HG03442 (cell line): ENCODE results near the gene GNB2.
"Not testable (repeated sequence)": the region's sequence is repeated elsewhere in the genome, so short reads cannot be mapped to it uniquely, and the experiment has no call there.

Experiments used
- ATAC-seq: cut with Tn5 transposase; IDR thresholded peaks from one replicate; pipeline ENCODE4 v1.9.1; 2021; ENCODE audit warnings: mild to moderate bottlenecking, moderate library complexity; ENCODE audit not compliant: unreplicated experiment

GNB2 gene

DNA sequence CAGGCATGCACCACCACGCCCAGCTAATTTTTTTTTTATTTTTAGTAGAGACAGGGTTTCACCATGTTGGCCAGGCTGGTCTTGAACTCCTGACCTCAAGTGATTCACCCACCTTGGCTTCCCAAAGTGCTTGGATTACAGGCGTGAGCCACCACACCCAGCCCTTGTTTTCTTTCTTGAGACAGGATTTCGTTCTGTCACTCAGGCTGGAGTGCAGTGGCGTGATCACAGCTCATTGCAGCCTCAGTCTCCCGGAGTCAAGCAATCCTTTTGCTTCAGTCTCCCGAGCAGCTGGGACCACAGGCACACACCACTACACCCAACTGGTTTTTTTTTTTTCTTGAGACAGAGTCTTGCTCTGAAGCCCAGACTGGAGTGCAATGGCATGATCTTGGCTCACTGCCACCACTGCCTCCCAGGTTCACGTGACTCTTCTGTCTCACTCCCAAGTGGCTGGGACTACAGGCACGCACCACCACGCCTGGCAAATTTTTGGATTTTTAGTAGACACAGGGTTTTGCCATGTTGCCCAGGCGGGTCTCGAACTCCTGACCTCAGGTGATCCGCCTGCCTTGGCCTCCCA is 11.3 kb upstream of the GNB2 start:
- ATAC-seq, result not testable (repeated sequence)

DNA sequence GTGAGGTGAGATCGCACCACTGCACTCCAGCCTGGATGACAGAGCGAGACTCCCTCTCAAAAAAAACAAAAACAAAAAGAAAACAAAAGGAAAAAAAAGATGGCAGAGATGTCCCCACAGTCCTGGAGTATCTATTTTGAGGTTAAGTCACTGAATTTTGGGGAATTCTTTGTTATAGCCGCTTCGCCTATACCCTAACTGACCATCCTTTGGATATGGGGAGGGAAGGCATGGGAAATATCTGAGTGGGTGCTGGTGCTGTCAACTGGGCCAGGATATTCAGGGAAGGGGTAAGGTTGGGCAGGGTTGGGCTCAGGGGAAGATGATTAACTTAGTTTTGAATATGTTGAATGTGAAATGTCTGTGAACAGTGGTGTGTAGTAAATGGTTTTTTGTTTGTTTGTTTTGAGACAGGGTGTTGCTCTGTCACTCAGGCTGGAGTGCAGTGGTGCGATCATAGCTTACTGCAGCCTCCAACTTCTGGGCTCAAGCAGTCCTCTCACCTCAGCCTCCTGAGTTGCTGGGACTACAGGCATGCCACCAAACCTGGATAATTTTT is 8.3 kb upstream of the GNB2 start:
- no peak for ATAC-seq

DNA sequence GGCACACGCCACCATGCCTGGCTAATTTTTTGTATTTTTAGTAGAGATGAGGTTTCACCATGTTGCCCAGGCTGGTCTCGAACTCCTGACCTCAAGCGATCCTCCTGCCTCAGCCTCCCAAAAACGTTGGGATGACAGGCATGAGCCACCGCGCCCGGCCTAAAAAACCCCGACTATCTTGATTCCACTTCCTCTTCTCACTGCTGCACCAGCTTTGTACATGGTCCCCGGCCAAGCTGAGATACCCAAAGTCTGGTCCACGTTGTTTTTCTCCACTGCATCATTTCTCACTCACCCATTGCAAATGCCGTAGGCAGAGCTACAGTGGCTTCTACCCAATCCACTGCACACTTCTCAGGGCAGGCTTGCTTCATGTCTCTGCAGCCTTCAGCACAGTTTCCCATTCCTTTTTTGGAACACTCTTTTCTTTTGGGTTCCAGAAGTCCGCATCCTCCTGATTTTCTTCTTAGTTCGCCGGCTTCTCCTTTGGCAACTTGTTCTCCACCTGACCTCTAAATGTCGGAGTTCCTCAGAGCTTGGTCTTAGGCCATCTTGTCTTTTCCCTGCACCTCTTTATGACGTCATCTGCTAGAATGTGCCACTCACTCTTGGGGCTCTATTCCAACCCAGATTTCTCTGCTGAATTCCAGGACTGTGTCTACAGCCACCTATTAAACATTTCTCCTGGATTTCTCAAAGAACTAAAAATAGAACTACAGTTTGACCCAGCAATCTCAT is 6.0 kb upstream of the GNB2 start:
- ATAC-seq, result no peak

DNA sequence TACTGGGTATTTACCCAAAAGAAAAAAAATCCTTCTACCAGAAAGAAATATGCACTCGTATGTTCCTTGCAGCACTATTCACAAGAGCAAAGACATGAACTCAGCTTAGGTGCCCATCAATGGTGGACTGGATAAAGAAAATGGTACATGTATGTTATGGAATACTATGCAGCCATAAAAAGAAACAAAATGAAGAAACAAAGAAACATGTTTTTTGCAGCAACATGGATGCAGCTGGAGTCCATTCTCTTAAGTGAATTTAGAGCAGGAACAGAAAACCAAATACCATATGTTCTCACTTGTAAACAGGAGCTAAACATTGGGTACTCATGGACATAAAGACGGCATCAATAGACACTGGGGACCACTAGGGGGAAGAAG is 5.5 kb upstream of the GNB2 start:
- no peak for ATAC-seq

DNA sequence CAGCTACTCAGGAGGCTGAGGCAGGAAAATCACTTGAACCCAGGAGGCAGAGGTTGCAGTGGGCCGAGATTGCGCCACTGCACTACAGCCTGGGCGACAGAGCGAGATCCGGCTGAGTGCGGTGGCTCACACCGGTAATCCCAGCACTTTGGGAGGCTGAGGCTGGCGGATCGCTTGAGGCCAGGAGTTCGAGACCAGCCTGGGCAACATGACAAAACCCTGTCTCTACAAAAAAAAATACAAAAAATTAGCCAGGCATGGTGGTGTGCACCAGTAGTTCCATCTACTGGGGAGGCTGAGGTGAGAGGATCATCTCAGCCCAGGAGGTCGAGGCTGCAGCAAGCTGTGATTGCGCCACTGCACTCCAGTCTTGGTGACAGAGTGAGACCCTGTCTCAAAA is 4.4 kb upstream of the GNB2 start:
- ATAC-seq, result not testable (repeated sequence)

DNA sequence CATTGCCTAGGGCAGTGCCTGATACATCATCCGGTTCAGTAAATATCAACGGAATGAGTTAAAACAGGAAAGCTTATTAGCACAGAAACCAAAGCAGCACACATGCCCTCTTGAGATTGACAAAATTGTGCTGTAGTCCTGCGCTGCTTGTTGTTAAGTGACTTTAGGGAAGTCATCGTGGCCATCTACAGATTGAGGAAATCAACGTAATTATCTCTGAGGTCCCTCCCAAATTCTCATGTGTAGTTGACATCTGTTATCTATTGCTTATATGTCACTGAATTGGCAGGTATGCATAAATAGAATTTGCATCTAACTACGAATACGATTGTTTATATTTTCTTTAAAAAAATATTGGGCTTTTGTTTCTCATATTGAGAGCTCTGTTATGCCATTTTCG is 3.5 kb upstream of the GNB2 start:
- no peak for ATAC-seq

DNA sequence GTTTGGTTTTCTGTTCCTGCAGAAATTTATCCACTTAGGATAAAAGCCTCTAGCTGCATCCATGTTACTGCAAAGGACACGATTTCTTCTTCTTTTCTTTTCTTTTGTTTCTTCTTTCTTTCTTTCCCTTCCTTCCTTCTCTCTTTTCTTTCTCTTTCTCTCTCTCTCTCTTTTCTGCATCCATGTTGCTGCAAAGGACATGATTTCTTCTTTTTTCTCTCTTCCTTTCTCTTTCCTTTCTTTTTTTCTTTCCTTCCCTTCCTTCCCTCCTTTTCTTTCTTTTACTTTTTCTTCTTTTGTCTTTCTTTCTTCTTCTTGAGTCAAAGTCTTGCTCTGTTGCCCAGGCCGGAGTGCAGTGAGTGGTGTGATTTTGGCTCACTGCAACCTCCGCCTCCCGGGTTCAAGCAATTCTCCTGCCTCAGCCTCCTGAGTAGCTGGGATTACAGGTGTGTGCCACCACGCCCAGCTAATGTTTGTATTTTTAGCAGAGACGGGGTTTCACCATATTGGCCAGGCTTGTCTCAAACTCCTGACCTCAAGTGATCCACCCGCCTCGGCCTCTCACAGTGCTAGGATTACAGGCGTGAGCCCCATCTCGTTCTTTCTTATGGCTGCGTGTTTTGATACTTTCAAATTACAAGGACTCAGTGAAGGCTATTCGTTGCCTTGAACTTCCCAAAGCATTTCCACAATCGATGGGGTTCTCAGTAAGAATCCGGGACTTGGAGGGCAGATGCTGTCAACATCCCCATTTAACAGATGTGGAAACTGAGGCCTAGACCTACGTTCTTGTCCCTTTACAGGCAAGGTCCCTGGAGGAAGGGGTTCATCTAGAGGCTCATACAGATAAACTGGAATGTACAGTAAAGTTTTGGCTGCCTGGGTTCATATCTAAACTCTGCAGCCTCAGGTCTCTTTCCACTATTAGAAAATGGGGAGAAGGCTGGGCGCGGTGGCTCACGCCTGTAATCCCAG is 1.9 kb upstream of the GNB2 start:
- no peak for ATAC-seq

DNA sequence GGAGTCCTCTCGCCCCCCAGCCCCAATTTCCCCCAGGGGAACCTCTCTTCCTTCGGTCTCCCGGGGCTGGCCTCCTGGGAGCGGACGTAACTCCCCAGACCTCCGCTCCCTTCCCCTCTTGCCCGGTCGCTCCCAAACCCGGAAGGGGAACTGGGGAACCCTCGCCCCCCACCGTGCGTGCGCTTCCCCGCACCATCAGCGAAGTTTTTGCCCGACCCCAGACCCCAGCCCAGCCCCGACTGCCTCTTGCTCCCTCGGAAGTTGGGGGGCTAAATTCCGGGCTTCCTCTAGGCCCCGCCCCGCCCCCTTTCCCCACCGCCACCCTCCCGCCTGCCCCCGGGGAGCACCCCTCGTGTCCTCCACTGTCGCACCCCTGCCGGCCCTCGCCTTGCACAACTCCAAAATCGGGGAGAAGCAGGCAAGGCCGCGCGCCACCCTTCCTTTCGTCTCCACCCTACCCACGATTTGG is 436 bp downstream of the GNB2 start:
- peak; percentile 2 for ATAC-seq

DNA sequence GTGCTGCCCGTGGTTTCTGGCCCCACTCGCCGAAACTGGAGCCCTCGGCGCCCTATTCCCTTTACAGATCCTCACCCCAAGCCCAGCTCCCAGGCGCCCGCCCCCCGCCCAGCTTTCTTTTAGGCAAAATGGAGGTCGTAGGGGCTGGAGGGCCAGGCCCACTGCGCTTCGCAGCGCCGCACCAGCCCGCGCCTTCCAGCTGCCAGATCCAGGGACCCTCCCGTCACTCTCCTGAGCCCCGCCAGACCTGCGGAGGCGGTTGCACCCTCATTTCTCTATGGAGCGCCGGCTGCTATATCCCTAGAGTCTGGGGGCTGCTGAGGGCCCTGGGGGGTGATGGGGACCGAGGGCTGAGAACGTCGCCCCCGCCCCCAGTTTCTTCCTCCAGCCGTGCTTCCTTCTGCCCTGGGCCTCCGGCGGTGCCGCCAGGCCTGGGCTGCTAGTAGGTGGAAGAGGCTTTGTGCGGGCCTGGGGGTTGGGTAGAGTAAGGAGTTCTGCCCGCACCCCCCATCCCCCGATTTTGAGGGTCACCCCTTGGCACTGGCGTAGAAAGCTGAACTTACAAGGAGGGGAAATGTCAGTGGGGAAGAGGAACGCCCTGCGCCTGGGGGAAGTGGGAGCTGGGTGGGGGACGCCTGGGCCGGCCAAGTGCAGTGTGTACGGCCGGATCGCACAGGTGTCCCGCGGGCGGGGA is 1.0 kb downstream of the GNB2 start:
- no peak for ATAC-seq

DNA sequence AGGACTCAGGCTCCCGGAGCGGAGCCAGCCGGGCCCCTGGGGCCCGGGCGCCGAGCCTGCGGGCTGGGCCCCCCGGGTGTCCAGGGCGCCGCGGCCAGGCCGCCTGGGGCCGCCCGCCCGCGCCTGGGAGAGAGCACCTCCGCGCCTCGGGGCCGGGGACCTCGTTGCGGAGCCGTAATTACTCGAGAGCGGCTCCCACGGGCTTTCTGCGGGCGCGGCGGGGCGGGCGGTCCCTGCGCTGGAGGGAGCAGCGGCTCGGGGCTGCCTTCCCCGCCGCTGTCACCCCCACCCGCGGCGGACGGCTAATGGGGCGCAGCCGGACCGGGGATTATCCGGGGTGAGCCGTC is 1.5 kb downstream of the GNB2 start:
- ATAC-seq, result no peak

DNA sequence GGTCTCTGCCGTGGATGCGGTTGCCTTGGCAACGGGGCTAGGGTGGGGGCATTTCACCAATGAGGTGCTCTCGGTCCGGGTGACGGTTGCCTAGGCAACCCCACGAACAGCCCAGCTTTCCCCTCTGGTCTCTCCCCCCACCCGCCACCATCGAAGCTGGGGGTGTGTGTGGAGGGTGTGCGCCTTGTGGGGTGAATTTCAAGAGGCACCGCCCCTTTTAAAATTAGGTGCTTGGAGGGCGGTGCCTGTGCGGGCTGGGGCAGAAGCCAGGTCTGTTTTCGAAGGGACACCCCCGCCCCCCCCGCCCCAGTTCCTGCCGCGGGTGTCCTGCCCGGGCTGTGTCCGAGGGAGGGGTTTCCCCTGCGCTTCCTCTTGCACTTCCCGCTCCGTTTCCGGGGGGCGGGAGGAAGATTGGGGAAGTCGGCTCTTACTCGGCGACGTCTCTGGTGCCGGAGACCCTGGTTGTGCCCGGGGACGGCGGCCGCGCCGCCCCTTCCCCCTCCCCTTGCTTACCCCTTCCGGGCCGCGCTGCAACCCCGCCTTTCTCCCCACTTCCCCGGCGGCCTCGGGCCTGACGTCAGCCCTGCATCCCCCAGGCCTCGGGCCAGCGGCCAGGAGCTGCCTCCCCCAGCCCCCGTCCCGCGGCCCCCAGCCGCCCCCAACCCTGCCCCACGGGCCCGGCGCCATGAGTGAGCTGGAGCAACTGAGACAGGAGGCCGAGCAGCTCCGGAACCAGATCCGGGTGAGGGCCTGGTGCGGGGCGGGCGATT is 2.2 kb downstream of the GNB2 start:
- peak; percentile 29 for ATAC-seq

DNA sequence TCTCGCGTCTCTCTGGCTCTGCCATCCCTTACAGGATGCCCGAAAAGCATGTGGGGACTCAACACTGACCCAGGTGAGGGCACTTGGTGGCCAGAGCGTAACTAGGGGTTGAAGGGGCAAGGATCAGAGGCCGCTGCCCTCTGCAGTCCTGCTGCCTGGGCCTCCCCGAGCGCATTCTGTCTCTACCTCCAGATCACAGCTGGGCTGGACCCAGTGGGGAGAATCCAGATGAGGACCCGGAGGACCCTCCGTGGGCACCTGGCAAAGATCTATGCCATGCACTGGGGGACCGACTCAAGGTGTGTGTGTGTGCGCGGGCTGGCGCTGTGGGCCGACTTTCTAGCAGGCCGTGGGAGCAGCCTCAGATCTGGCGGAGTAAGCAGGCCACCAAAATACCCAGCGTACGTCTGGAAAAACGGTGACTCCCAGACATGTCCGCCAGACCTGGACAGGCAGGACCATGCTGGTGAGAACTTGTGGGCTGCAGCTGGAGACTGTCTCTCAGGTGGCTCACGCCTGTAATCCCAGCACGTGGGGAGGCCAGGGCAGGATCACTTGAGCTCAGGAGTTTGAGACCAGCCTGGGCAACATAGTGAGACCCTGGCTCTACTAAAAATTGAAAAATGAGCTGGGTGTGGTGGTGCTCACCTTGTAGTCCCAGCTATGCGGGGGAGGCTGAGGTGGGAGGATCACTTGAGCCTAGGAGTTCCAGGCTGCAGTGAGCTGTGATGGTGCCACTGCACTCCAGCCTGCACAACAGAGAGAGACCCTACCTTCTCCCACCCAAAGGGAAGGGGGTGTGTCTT is 3.2 kb downstream of the GNB2 start:
- no peak for ATAC-seq

DNA sequence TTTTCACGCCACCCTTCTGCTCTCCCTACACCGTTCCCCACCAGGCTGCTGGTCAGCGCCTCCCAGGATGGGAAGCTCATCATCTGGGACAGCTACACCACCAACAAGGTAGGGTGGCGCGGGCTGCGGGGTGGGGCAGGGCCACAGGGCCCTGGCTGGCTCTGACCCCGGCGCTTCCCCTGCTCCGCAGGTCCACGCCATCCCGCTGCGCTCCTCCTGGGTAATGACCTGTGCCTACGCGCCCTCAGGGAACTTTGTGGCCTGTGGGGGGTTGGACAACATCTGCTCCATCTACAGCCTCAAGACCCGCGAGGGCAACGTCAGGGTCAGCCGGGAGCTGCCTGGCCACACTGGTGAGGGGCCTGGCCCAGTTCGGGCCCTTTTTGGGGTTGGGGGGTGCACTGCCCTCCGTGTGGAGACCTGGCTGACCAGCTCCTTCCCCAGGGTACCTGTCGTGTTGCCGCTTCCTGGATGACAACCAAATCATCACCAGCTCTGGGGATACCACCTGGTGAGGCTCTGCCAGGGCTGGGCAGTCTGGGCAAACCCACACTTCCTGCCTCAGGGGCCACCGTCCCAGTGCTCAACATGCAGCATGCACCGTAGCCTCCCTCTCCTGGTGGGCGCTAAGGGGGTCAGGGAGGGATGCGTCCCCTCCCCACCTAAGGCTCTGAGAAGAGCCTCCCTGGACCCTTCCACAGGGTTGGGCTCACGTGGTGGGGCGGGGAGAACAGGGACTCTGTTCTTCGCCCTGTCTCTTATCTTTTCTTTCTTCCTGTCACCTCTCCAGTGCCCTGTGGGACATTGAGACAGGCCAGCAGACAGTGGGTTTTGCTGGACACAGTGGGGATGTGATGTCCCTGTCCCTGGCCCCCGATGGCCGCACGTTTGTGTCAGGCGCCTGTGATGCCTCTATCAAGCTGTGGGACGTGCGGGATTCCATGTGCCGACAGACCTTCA is 4.0 kb downstream of the GNB2 start:
- no peak for ATAC-seq

DNA sequence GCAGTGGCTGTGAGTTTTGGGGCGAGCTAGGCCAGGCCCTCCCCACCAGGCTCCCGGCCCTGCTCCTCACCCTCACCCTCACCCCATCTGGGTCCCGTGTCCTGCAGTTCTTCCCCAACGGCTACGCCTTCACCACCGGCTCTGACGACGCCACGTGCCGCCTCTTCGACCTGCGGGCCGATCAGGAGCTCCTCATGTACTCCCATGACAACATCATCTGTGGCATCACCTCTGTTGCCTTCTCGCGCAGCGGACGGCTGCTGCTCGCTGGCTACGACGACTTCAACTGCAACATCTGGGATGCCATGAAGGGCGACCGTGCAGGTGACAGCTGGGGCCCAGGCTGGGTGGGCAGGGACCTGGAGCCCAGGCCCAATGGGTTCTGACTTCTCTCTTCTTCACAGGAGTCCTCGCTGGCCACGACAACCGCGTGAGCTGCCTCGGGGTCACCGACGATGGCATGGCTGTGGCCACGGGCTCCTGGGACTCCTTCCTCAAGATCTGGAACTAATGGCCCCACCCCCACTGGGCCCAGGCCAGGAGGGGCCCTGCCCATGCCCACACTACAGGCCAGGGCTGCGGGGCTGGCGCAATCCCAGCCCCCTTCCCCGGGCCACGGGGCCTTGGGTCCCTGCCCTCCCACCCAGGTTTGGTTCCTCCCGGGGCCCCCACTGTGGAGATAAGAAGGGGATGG is 4.9 kb downstream of the GNB2 start:
- no peak for ATAC-seq

DNA sequence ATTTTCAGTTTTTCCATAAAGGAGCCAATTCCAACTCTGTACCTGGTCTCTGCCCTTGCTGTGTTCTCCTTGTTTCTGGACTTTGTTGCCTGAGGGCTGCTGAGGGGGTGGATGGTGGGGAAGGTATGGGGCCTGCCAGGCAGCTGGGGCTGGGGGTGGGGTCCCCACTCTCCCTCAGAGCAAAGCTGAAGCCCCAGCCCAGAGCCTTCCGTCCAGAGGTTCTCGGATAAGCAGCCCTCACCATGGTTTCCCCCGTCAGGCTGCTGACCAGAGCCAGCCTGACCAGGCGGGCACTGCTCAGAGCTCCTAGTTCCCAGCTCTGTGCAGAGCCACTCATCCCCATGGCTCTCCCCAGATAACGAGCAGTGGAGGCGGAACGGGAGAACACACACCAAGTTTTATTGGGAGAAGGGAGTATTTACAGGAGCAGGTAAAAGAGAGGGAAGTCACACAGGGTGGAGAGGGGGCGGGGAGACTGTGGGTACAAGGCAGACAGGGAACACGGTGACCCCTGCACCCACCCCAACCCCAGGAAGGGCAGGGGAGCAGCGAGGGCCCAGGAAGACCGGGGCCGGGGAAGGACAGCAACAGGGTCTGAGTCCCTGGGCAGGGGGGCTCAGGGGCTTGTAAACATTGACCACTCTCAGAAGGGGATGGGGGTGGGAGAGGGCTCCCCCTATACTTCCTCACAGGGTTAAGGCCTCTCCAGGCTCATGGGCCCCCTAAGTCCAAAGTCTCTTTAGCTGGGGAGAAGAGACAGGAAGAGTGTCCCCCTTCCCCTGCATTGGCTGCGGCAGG is 5.8 kb downstream of the GNB2 start:
- ATAC-seq, result no peak

DNA sequence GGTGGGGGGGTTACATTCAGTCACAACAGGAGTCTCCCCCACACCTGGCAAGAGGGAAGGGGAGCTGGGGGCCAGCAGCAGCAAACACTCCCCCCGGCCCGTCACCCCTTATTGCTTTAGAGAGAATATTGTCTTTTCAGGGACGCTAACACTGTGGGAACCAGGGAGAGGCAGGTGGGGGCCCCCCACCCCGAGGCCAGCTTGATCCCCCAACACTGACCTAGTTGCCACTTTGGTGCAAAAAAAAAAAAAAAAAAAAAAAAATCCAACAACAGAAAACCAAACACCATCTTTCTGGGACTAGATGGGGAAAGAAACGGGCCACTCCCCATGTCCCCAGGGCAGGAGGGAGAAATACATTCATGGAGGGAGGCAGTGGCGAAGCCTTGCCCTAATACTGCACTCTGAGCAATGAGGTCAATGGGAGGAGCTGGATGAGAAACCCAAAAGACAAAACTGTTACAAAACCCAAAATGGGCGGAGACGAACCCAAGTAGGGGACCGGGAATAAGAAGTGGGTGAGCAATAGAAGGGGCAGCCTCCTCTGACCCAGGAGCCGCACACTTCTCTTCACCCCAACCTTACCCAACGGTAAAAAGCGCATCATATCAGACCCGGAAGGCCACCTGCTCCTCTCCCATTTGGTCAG is 6.5 kb downstream of the GNB2 start:
- ATAC-seq, result no peak
